Vagina (tissue), 2 donors: ENCODE data around the gene TDP2.

Source experiments
- CTCF ChIP-seq, 3 experiments: fragments of 450-650 bp in 2 of 3; fragments of 200-600 bp in 1 of 3; sonication (generic) in 1 of 3; IDR thresholded peaks; one replicate each; pipeline ENCODE4 v1.5.1; 2017 to 2019; ENCODE audit warnings: antibody characterized with exemption in 3 of 3, mild to moderate bottlenecking in 2 of 3, moderate library complexity in 2 of 3
- POLR2A ChIP-seq, 2 donors: fragments of 450-650 bp; IDR thresholded peaks; one replicate each; pipeline ENCODE4 v1.6.1; 2017; ENCODE audit warnings: antibody characterized with exemption in 2 of 2, mild to moderate bottlenecking in 2 of 2, moderate library complexity in 2 of 2

GRCh38 chr6:24708612-24709011 is 41.9 kb upstream of the TDP2 start:
- TF ChIP-seq POLR2A (IDR thresholded peaks at IDR 0.05) (no peak), CTCF (IDR thresholded peaks at IDR 0.05) (no peak)
